RKO (cell line): ENCODE measurements around the gene URI1.

Source experiments
- DNase-seq: peaks from one replicate; pipeline ENCODE4 v3.0.0-alpha.2; 2016; ENCODE audit warnings: low spot score

Gene URI1

GRCh38 chr19:30059741-30060457 lies 117.9 kb downstream of the URI1 start:
- DNase-seq: no peak

DNA sequence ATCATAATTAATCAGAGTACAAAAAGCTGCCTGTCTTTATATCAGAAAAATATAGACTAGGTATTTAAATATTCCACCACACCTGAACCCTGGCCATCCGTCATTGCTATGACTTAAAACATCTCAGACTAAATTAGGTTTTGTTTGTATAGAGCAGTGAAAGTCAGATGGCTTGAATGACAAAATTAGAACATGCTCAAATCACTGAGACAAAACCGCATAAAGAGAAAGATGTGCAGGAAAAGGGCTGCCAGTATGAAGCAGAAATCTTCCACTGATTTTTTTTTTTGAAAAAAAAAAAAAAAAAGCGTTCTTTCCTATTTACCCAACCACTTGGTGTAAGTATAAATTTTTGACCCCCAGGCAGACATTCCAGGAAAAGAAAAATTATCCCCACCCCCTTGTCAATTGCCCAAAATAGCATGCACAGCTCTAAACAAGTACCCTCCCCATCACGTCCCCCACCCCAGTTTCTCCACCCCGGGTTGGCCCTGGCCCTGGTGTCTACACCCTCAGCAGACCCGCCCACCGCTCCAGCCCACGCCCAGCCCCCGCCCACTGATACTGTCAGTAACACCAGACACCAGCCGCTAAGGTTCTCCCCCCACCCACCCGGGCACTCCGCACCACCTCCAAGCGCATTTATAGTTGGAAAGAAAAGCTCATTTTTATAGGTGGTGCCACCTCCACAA lies 118.6 kb downstream of the URI1 start:
- DNase-seq: no peak

- DNase-seq: no peak
Observed at GRCh38 chr19:30061223-30062064, 119.4 kb downstream of the URI1 start.

DNA sequence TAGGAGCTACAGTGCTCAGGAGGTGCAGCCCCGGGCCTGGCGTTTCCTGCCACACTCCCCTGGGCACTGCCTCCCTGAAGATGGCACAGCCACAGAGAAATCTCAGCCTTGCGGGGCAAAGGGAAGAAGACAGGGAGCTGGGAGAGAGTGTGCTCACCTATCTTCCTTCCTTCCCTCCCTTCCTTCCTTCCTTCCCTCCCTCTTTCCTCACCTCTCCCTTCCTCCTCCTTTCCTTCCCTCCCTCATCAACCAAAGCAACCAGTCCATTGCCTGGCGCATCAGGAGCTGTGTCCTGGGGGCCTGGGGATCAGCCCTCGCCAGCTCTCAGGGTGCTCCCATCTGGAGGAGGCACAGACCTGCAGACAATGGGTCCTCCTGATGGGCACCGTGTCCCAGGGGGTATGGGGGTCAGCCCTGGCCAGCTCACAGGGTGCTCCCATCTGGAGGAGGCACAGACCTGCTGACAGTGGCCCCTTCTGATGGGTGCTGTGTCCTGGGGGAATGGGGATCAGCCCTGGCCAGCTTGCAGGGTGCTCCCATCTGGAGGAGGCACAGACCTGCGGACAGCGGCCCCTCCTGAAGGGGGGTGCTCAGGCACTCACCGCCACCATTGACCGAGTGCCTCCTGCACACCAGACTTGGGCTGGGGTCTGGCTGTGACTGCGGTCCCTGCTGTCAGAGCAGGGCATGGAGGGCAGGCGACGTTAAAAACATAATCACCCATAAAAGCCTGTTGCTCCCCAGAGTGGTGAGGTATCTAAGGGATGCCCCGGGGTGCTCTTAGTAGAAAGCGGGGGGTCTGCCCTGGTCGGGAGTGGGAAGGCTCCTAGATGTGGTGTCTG lies 120.2 kb downstream of the URI1 start:
- no peak for DNase-seq

GRCh38 chr19:30062907-30063649 lies 121.0 kb downstream of the URI1 start:
- DNase-seq: no peak

GRCh38 chr19:30063650-30064347 lies 121.8 kb downstream of the URI1 start:
- no peak for DNase-seq

DNA sequence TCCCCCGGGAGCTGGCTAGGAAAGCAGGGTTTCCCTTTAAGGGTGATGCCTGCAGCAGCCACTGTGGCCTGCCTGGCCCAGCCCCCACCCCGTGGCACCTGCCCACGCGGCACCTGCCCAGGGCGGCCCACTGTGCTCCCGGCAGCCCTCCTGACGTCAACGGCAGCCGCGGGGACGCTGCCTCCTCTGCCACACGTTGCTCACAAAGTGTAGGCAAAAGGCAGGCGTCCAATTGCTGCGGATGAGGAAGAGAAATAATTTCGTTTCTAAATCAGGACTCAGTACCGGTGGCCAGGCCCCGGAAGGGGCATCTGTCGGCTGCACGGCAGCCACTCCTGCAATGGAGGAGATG lies 122.3 kb downstream of the URI1 start:
- DNase-seq: no peak

DNA sequence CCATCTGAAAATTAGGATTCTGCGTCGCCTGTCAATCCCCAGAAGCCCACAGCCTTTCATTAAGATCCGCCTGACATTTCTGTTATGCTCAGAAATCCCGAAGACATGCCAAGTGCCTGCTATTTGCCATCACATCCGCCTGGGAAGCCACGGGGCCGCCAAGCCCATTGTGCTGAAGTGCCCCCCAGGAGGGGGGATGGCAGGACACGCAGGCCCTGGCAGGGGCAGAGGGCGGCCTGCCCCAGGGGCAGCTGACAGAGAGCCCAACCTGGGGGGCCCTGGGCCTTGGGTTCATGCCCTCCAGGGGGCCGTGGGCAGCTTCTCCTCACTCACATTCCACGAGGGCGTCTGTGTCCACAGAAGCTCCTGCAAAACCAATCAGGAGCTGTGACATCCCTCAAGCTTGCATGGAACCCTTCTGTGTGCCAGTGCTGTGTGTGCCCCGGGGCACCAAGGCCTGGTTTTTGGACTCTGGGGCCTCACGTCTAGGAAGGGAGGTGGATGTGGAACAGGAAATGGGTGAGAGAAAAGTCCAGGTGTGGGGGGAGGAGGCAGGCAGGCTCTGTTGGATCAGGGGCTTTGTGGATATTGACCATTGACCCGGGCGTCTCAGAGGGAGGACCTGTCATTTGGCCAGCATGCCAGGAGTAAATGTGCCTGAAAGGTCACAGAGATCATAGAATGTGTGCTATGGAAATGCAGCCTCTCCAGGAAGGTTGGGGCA lies 122.9 kb downstream of the URI1 start:
- no peak for DNase-seq

GRCh38 chr19:30065680-30066606 lies 123.9 kb downstream of the URI1 start:
- no peak for DNase-seq
